Neural cell (in vitro differentiated cells): ENCODE measurements around the gene ADCY5. TPM values are rescaled to one million over a fixed set of nuclear protein-coding genes. Genes with fewer than 3 reads are reported as not detected.

Source experiments
- H2AFZ ChIP-seq: fragments of 200-600, 300-800 bp; sonication (generic), shearing (Covaris generic); 2 replicates; pipeline ENCODE4 v1.6.0; 2014; ENCODE audit warnings: low read depth, mild to moderate bottlenecking, antibody characterized with exemption, low read length, moderate library complexity
- H3F3A ChIP-seq: fragments of 200-600 bp; shearing (Covaris generic); 2 replicates; pipeline ENCODE4 v1.6.1; 2016; ENCODE audit warnings: mild to moderate bottlenecking, moderate library complexity, mixed read lengths, antibody characterized with exemption, low read length; ENCODE audit not compliant: insufficient read depth, poor library complexity, severe bottlenecking
- H3K27ac ChIP-seq: fragments of 200-600, 300-800 bp; sonication (generic), shearing (Covaris generic); 2 replicates; pipeline ENCODE4 v1.5.1; 2014; ENCODE audit warnings: mild to moderate bottlenecking, low read length, moderate library complexity
- H3K27me3 ChIP-seq: fragments of 300-800, 200-600 bp; sonication (generic), shearing (Covaris generic); 2 replicates; pipeline ENCODE4 v1.6.0; 2014; ENCODE audit warnings: mild to moderate bottlenecking, low read depth, low read length, moderate library complexity; ENCODE audit not compliant: insufficient read depth
- H3K36me3 ChIP-seq: fragments of 300-800, 200-600 bp; sonication (generic), shearing (Covaris generic); 2 replicates; pipeline ENCODE4 v1.5.1; 2014; ENCODE audit warnings: mild to moderate bottlenecking, antibody characterized with exemption, low read length, moderate library complexity; ENCODE audit not compliant: insufficient read depth
- H3K4me2 ChIP-seq: fragments of 300-800, 200-600 bp; sonication (generic), shearing (Covaris generic); 2 replicates; pipeline ENCODE4 v1.6.0; 2014; ENCODE audit warnings: mild to moderate bottlenecking, low read length
- H3K4me3 ChIP-seq: fragments of 300-800, 200-600 bp; sonication (generic), shearing (Covaris generic); 2 replicates; pipeline ENCODE4 v1.5.1; 2014; ENCODE audit warnings: mild to moderate bottlenecking, low read length, moderate library complexity
- H3K79me2 ChIP-seq: fragments of 200-600 bp; shearing (Covaris generic); replicated peaks from 2 replicates; pipeline ENCODE4 v1.6.0; 2014; ENCODE audit warnings: mild to moderate bottlenecking, low read length, moderate library complexity; ENCODE audit not compliant: insufficient read depth
- H3K9ac ChIP-seq: fragments of 300-800, 200-600 bp; sonication (generic), shearing (Covaris generic); 2 replicates; pipeline ENCODE4 v1.6.1; 2016; ENCODE audit warnings: mild to moderate bottlenecking, low read length, mixed read lengths
- H3K9me2 ChIP-seq: fragments of 200-600 bp; shearing (Covaris generic); 2 replicates; pipeline ENCODE4 v1.6.1; 2016; ENCODE audit warnings: mild to moderate bottlenecking, low read length, mixed read lengths; ENCODE audit not compliant: insufficient read depth
- H3K9me3 ChIP-seq: fragments of 200-600, 300-800 bp; sonication (generic), shearing (Covaris generic); 2 replicates; pipeline ENCODE4 v1.6.1; 2016; ENCODE audit warnings: mild to moderate bottlenecking, mixed run types, low read length, moderate library complexity, mixed read lengths
- H4K20me1 ChIP-seq: fragments of 200-600 bp; shearing (Covaris generic); 2 replicates; pipeline ENCODE4 v1.6.1; 2016; ENCODE audit warnings: mild to moderate bottlenecking, mixed run types; ENCODE audit not compliant: insufficient read depth
- CTCF ChIP-seq: fragments of 450-650 bp; IDR thresholded peaks from 2 replicates; pipeline ENCODE4 v1.5.1; 2014; ENCODE audit warnings: antibody characterized with exemption, mild to moderate bottlenecking, moderate library complexity; ENCODE audit not compliant: poor library complexity, severe bottlenecking
- EP300 ChIP-seq: fragments of 450-650 bp; conservative IDR thresholded peaks from 2 replicates; pipeline ENCODE4 v1.6.1; 2014; ENCODE audit warnings: antibody characterized with exemption, mild to moderate bottlenecking, moderate library complexity; ENCODE audit not compliant: poor library complexity, severe bottlenecking
- EZH2 ChIP-seq: fragments of 200-600, 300-800 bp; shearing (Covaris generic), sonication (generic); IDR thresholded peaks from 2 replicates; pipeline ENCODE4 v1.6.1; 2014; ENCODE audit warnings: antibody characterized with exemption, low read length, borderline replicate concordance, mild to moderate bottlenecking; ENCODE audit not compliant: insufficient read depth, poor library complexity, severe bottlenecking
- MXI1 ChIP-seq: fragments of 450-650 bp; conservative IDR thresholded peaks from 2 replicates; pipeline ENCODE4 v1.6.1; 2014; ENCODE audit warnings: antibody characterized with exemption, mild to moderate bottlenecking; ENCODE audit not compliant: poor library complexity, severe bottlenecking
- POLR2AphosphoS5 ChIP-seq: IDR thresholded peaks from 2 replicates; pipeline ENCODE4 v1.6.1; 2012
- RAD21 ChIP-seq: fragments of 450-650 bp; conservative IDR thresholded peaks from 2 replicates; pipeline ENCODE4 v1.6.1; 2014; ENCODE audit warnings: antibody characterized with exemption, mild to moderate bottlenecking, moderate library complexity
- REST ChIP-seq: IDR thresholded peaks from 2 replicates; pipeline ENCODE4 v1.6.1; 2012; ENCODE audit warnings: borderline replicate concordance
- SMC3 ChIP-seq: fragments of 450-650 bp; conservative IDR thresholded peaks from 2 replicates; pipeline ENCODE4 v1.6.1; 2014; ENCODE audit warnings: antibody characterized with exemption, mild to moderate bottlenecking, moderate library complexity; ENCODE audit not compliant: poor library complexity
- TAF1 ChIP-seq: IDR thresholded peaks from 2 replicates; pipeline ENCODE4 v1.6.1; 2012; ENCODE audit warnings: low read depth
- polyA plus RNA-seq: library from polyadenylated mRNA; depleted of rRNA; stranded (reverse); fragments of >200 nt; gene quantifications from 2 replicates; pipeline ENCODE4 v1.2.3, GENCODE V29; 2014

The ADCY5 gene
- polyA plus RNA-seq, 1 donor from 2014 or later: 7.7 TPM

GRCh38 chr3:123405936-123406510 is 42.9 kb downstream of the ADCY5 start:
- Histone ChIP-seq H3F3A (no peaks in the 10 kb centered on the region), H3K79me2 (no peaks in the 10 kb centered on the region), H3K4me2 (no peak overlapping the region), H4K20me1 (no peaks in the 10 kb centered on the region), H3K36me3 (no peaks in the 10 kb centered on the region), H3K9me3 (no peaks in the 10 kb centered on the region), H3K27me3 (no peaks in the 10 kb centered on the region), H3K4me3 (no peak overlapping the region), H3K9me2 (no peaks in the 10 kb centered on the region), H3K27ac (no peak overlapping the region), H2AFZ (no peak overlapping the region), H3K9ac (no peak overlapping the region)
- TF ChIP-seq REST (no peak), EZH2 (no peak), MXI1 (no peak), EP300 (no peak), CTCF (no peak), TAF1 (no peak), SMC3 (no peak), POLR2AphosphoS5 (no peak), RAD21 (no peak)

GRCh38 chr3:123405021-123405420 is 43.9 kb downstream of the ADCY5 start:
- TF ChIP-seq RAD21: no peak
- no peak for TF ChIP-seq TAF1
- TF ChIP-seq CTCF: no peak
- no peak for TF ChIP-seq REST
- TF ChIP-seq MXI1: no peak
- no peak for TF ChIP-seq EZH2
- TF ChIP-seq EP300: no peak
- TF ChIP-seq POLR2AphosphoS5: no peak
- no peak for TF ChIP-seq SMC3
- no peaks in the 10 kb centered on the region for H3K27me3 ChIP-seq

More at GRCh38 chr3:123405021-123405420, 43.9 kb downstream of the ADCY5 start:
- Histone ChIP-seq H3K9me3 (no peaks in the 10 kb centered on the region), H3K9ac (no peak overlapping the region), H2AFZ (no peak overlapping the region), H3K36me3 (no peaks in the 10 kb centered on the region), H3K4me2 (no peak overlapping the region), H4K20me1 (no peaks in the 10 kb centered on the region), H3F3A (no peaks in the 10 kb centered on the region), H3K79me2 (no peaks in the 10 kb centered on the region), H3K27ac (no peak overlapping the region), H3K9me2 (no peaks in the 10 kb centered on the region), H3K4me3 (no peak overlapping the region)
